ENCODE data around the gene IFNL1.
"Not testable (repeated sequence)": the region's sequence is repeated elsewhere in the genome, so short reads cannot be mapped to it uniquely, and the experiment has no call there.

Gene IFNL1

GRCh38 chr19:39296055-39296645, at the start of gene IFNL1:
TSS of gene IFNL1 (plus strand) at chr19:39296407. CDS start at chr19:39296422, 15 bp downstream.
- no peak for DNase-seq (ENCODE audit: extremely low read depth in 1 of 2, low read depth in 1 of 2)

- no peak for DNase-seq (ENCODE audit: extremely low read depth in 1 of 2, low read depth in 1 of 2)
These were observed 49.1 kb upstream of the IFNL1 start for GRCh38 chr19:39246951-39247669.

- no peak for DNase-seq (ENCODE audit: extremely low read depth in 1 of 2, low read depth in 1 of 2)
These were observed 48.2 kb upstream of the IFNL1 start for GRCh38 chr19:39247701-39248664.

- no peak for DNase-seq (ENCODE audit: extremely low read depth in 1 of 2, low read depth in 1 of 2)
These were observed 47.4 kb upstream of the IFNL1 start, which contains the start of gene IFNL4 for GRCh38 chr19:39248806-39249205. TSS of gene IFNL4 (minus strand) at chr19:39248856.

GRCh38 chr19:39251081-39251480, 45.1 kb upstream of the IFNL1 start:
- no peak for DNase-seq (ENCODE audit: extremely low read depth in 1 of 2, low read depth in 1 of 2)

GRCh38 chr19:39251846-39252245, 44.4 kb upstream of the IFNL1 start:
- no peak for DNase-seq (ENCODE audit: extremely low read depth in 1 of 2, low read depth in 1 of 2)

GRCh38 chr19:39252458-39252857, 43.7 kb upstream of the IFNL1 start:
- no peak for DNase-seq (ENCODE audit: extremely low read depth in 1 of 2, low read depth in 1 of 2)

- no peak for DNase-seq (ENCODE audit: extremely low read depth in 1 of 2, low read depth in 1 of 2)
These were observed 42.6 kb upstream of the IFNL1 start for GRCh38 chr19:39253374-39254149.

- no peak for DNase-seq (ENCODE audit: extremely low read depth in 1 of 2, low read depth in 1 of 2)
These were observed 41.5 kb upstream of the IFNL1 start for GRCh38 chr19:39254531-39255345.

- no peak for DNase-seq (ENCODE audit: extremely low read depth in 1 of 2, low read depth in 1 of 2)
These were observed 39.0 kb upstream of the IFNL1 start for GRCh38 chr19:39257227-39257626.

- no peak for DNase-seq (ENCODE audit: extremely low read depth in 1 of 2, low read depth in 1 of 2)
These were observed 34.5 kb upstream of the IFNL1 start for GRCh38 chr19:39261704-39262103.

GRCh38 chr19:39262496-39262895, 33.7 kb upstream of the IFNL1 start:
- no peak for DNase-seq (ENCODE audit: extremely low read depth in 1 of 2, low read depth in 1 of 2)

GRCh38 chr19:39263912-39264305, 32.3 kb upstream of the IFNL1 start:
- DNase-seq (ENCODE audit: extremely low read depth in 1 of 2, low read depth in 1 of 2): no peak

- DNase-seq (ENCODE audit: extremely low read depth in 1 of 2, low read depth in 1 of 2): no peak
These were observed 31.6 kb upstream of the IFNL1 start for GRCh38 chr19:39264306-39265290.

- DNase-seq (ENCODE audit: extremely low read depth in 1 of 2, low read depth in 1 of 2): no peak
These were observed 30.8 kb upstream of the IFNL1 start for GRCh38 chr19:39265321-39265916.

GRCh38 chr19:39268085-39268484, 28.1 kb upstream of the IFNL1 start, which contains the start of gene IFNL2:
TSS of gene IFNL2 (plus strand) at chr19:39268396. CDS start at chr19:39268569, 173 bp downstream.
- DNase-seq (ENCODE audit: extremely low read depth in 1 of 2, low read depth in 1 of 2): not testable (repeated sequence)

GRCh38 chr19:39268531-39269223, 27.5 kb upstream of the IFNL1 start:
- DNase-seq (ENCODE audit: extremely low read depth in 1 of 2, low read depth in 1 of 2): not testable (repeated sequence)

Data from activated CD8-positive, alpha-beta memory T cell treated with anti-CD3 and anti-CD28 coated beads for 1 hour (primary cell).